MCF 10A (cell line): ENCODE results near the gene HBM. TPM values are rescaled to one million over a fixed set of nuclear protein-coding genes. Genes with fewer than 3 reads are reported as not detected.

Experiments
- BruUV-seq: library from RNA; stranded (reverse); fragments of 400-500 nt; replicated peaks from 2 replicates; lab custom pipeline; 2021; lab: Mats Ljungman, UMichigan
- CTCF ChIA-PET: fragments of 300-600 bp; sonication (Branson Sonifier 250); formaldehyde crosslinking; extraction: SDS; loops from one replicate; lab custom pipeline; 2021; ENCODE audit warnings: antibody characterized with exemption, inconsistent platforms; lab: Yijun Ruan, JAX
- POLR2A ChIA-PET: fragments of 300-600, 350-650 bp; sonication (Branson Sonifier 250); formaldehyde crosslinking; extraction: SDS; loops from one replicate; lab custom pipeline; 2020; ENCODE audit warnings: antibody characterized with exemption, inconsistent platforms; lab: Yijun Ruan, JAX
- DNase-seq: peaks from one replicate; pipeline ENCODE4 v3.0.0-alpha.2; 2018; ENCODE audit not compliant: unreplicated experiment
- H3K27ac Mint-ChIP-seq: one replicate; pipeline ENCODE4 v1.8.0; 2022; ENCODE audit warnings: mild to moderate bottlenecking, low read depth, mixed read lengths; ENCODE audit not compliant: unreplicated experiment
- H3K27me3 Mint-ChIP-seq: one replicate; pipeline ENCODE4 v1.8.0; 2022; ENCODE audit warnings: mixed read lengths; ENCODE audit not compliant: insufficient read depth, unreplicated experiment
- H3K36me3 Mint-ChIP-seq: one replicate; pipeline ENCODE4 v1.8.0; 2022; ENCODE audit warnings: mild to moderate bottlenecking, moderate library complexity, mixed read lengths; ENCODE audit not compliant: insufficient read depth, unreplicated experiment
- H3K4me1 Mint-ChIP-seq: one replicate; pipeline ENCODE4 v1.8.0; 2022; ENCODE audit warnings: mixed read lengths; ENCODE audit not compliant: insufficient read depth, unreplicated experiment
- H3K4me3 Mint-ChIP-seq: one replicate; pipeline ENCODE4 v1.8.0; 2022; ENCODE audit warnings: mild to moderate bottlenecking, moderate library complexity, mixed read lengths; ENCODE audit not compliant: unreplicated experiment
- H3K9me3 Mint-ChIP-seq: one replicate; pipeline ENCODE4 v1.8.0; 2022; ENCODE audit warnings: mixed read lengths; ENCODE audit not compliant: unreplicated experiment
- intact Hi-C: fragments of 100-400 bp; cut with micrococcal nuclease; formaldehyde crosslinking; loops from 2 replicates; pipeline ENCODE4 v1.14.1; 2022
- total RNA-seq: library from RNA; stranded (reverse); gene quantifications from 2 replicates; pipeline ENCODE4 v1.2.3, GENCODE V29; 2022
- TF ChIP-seq, protein P1 (sequence below): fragments of 200-600 bp; IDR thresholded peaks from one replicate; pipeline ENCODE4 v1.8.0; 2022; ENCODE audit warnings: antibody characterized with exemption, mild to moderate bottlenecking; ENCODE audit not compliant: unreplicated experiment

Gene HBM
- total RNA-seq, 1 experiment from 2014 or later, result not detected

DNA sequence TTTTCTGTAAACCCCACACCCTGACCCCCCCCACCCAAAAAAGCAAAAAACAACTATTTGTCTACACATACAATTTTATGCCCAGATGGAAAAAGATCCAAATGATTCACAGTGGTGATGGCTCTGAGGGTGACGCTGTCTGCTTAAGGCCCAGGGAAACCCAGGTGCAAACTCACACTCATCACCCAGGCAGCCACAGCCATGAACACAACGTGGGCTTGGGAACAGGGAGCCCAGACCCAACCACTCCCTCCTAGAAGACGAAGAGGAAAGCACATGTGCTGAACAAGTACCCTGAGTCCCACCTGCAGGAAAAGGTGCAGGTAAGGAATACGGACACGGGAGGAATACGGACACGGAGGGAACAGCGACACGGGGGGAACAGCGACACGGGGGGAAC, 19.9 kb downstream of the HBM start:
- no peaks in the 10 kb centered on the region for H3K4me1 Mint-ChIP-seq
- intact Hi-C loops, result no loop called here
- ChIA-PET POLR2A (no interaction called here), CTCF (no interaction called here)
- H3K27ac Mint-ChIP-seq, result no peak overlapping the region
- no peaks in the 10 kb centered on the region for H3K27me3 Mint-ChIP-seq
- no peak overlapping the region for H3K4me3 Mint-ChIP-seq
- H3K9me3 Mint-ChIP-seq, result no peaks in the 10 kb centered on the region
- DNase-seq, result no peak
- TF ChIP-seq, protein P1, sequence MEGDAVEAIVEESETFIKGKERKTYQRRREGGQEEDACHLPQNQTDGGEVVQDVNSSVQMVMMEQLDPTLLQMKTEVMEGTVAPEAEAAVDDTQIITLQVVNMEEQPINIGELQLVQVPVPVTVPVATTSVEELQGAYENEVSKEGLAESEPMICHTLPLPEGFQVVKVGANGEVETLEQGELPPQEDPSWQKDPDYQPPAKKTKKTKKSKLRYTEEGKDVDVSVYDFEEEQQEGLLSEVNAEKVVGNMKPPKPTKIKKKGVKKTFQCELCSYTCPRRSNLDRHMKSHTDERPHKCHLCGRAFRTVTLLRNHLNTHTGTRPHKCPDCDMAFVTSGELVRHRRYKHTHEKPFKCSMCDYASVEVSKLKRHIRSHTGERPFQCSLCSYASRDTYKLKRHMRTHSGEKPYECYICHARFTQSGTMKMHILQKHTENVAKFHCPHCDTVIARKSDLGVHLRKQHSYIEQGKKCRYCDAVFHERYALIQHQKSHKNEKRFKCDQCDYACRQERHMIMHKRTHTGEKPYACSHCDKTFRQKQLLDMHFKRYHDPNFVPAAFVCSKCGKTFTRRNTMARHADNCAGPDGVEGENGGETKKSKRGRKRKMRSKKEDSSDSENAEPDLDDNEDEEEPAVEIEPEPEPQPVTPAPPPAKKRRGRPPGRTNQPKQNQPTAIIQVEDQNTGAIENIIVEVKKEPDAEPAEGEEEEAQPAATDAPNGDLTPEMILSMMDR, result no peak
- peaks cover 44% of the 10 kb centered on the region for H3K36me3 Mint-ChIP-seq
- no TSS peak for BruUV-seq

DNA sequence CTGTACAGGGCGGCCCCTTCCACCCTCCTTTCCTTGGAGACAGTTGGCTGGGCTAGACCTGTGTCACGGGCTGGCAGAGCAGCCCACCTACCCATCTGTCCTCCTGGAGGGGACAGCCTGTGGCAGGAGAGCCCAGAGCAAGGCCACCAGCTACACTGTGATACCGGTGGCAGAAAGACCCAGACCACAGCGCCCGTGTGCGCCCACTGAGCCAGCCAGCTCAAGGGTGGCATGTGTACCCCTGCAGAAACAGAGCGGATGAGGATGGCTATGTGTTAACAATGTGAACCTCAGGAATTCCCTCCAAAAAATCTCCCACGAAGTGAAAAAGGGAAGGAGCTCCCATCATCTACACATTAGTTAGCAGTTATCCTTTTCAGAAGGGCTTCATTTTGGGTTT, 21.6 kb downstream of the HBM start:
- TF ChIP-seq, protein P1, result no peak
- CTCF ChIA-PET, result interaction anchor here (1.1 kb wide), 1 partner anchor 81 kb away, joined by 4 read pairs; no protein-coding TSS in a partner anchor
- no peak overlapping the region for H3K27ac Mint-ChIP-seq
- DNase-seq, result no peak
- no peaks in the 10 kb centered on the region for H3K4me1 Mint-ChIP-seq
- intact Hi-C loops, result no loop called here
- no TSS peak for BruUV-seq
- H3K4me3 Mint-ChIP-seq, result no peak overlapping the region
- H3K36me3 Mint-ChIP-seq, result peaks cover 60% of the 10 kb centered on the region
- H3K27me3 Mint-ChIP-seq, result no peaks in the 10 kb centered on the region
- no peaks in the 10 kb centered on the region for H3K9me3 Mint-ChIP-seq
- POLR2A ChIA-PET, result interaction anchor here (0.7 kb wide), 1 partner anchor 46 kb away, joined by 3 read pairs; no protein-coding TSS in a partner anchor

DNA sequence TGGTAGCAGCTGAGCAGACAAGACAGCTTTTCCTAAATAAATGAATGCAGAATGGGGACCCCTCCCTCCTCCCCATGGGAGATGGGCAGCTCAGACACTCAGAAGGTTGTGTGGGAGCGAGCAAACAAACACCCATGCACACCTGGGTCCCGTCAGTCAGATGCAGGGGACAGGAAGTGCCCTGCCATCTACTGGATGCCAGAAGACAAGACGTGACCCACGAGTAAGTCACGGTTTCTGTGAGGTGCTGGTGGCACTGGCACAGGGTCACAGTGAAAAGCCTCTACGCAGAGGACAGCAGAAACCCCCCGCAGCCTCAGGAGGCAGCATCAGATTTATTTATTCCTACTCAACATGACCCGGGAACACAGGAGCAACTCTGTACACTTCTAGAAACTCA, 22.9 kb downstream of the HBM start:
- intact Hi-C loops, result loop anchor here (1.0 kb wide), 1 partner anchor 12 kb away; no protein-coding TSS in a partner anchor
- CTCF ChIA-PET, result interaction anchor here (1.1 kb wide), 1 partner anchor 93 kb away, joined by 3 read pairs; no protein-coding TSS in a partner anchor
- no peaks in the 10 kb centered on the region for H3K4me1 Mint-ChIP-seq
- no peak for DNase-seq
- peaks cover 67% of the 10 kb centered on the region for H3K36me3 Mint-ChIP-seq
- no TSS peak for BruUV-seq
- no peaks in the 10 kb centered on the region for H3K27me3 Mint-ChIP-seq
- POLR2A ChIA-PET, result interaction anchor here (0.5 to 1.2 kb wide), 2 partner anchors 29 to 181 kb away, joined by 3 to 4 read pairs; no protein-coding TSS in a partner anchor
- TF ChIP-seq, protein P1, result no peak
- H3K27ac Mint-ChIP-seq, result no peak overlapping the region
- H3K4me3 Mint-ChIP-seq, result no peak overlapping the region
- no peaks in the 10 kb centered on the region for H3K9me3 Mint-ChIP-seq

DNA sequence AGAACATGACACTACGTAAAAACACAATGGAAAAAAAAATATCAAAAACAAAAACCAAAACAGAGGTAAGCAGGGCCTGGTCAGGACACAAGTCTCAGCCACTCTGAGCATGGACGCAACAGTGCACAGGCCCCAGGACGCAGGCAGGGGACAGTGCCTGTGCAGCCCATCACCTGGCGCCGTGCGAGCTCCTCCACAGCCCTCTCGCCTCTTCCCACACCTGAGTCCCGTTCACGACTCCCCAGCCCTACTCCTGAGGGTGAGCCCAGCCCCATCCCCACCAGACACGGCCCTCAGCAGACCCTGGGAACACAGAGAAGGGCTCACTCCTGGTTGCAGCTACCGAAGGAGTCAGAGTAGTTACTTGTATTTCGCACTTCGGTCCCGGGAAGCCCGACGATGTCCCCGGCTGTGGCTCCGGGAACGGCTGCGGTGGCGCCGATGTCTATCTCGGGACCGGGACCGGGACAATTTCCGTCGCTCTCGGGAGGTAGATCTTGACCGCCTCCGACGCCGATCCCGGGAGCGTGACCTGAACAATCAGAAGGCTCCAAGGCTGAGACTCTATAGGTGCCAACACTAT, 23.9 kb downstream of the HBM start:
- Mint-ChIP-seq H3K27ac (no peak overlapping the region), H3K4me1 (no peaks in the 10 kb centered on the region), H3K4me3 (no peak overlapping the region), H3K9me3 (no peaks in the 10 kb centered on the region), H3K36me3 (peaks cover 75% of the 10 kb centered on the region), H3K27me3 (no peaks in the 10 kb centered on the region)
- TF ChIP-seq, protein P1, result no peak
- intact Hi-C loops, result no loop called here
- DNase-seq, result no peak
- BruUV-seq, result TSS peak; percentile 72
- CTCF ChIA-PET, result interaction anchor here (0.6 kb wide), 1 partner anchor 83 kb away, joined by 5 read pairs; no protein-coding TSS in a partner anchor
- POLR2A ChIA-PET, result interaction anchor here (1.2 kb wide), 1 partner anchor 180 kb away, joined by 4 read pairs; no protein-coding TSS in a partner anchor
